NK-92 treated with Interleukin-12 subunit alpha and Interleukin-12 subunit beta, amount 100 ng/mL, for 24 hours (cell line): ENCODE measurements around the gene KIR3DL3.
"Not testable (repeated sequence)": the region's sequence is repeated elsewhere in the genome, so short reads cannot be mapped to it uniquely, and the experiment has no call there.

Experiments
- DNase-seq: peaks from one replicate; lab custom pipeline; 2025; lab: John Stamatoyannopoulos, UW

The KIR3DL3 gene

GRCh38 chr19:54782916-54783315 lies 58.7 kb downstream of the KIR3DL3 start:
- DNase-seq = not testable (repeated sequence)
